Measurements from ENCODE around the gene HPSE2. TPM values are rescaled to one million over a fixed set of nuclear protein-coding genes. Genes with fewer than 3 reads are reported as not detected.

HPSE2 gene
- total and polyA plus RNA-seq, 2 of the 8 experiments (the other 6 are each of a cell fraction or from before 2014, with no cell fraction given) = 0.41 to 0.58 TPM

GRCh38 chr10:98423691-98424120 lies 811.9 kb downstream of the HPSE2 start:
- no peak overlapping the region for H3K14ac ChIP-seq (ENCODE audit: insufficient read length)
- H3K9me3 ChIP-seq (ENCODE audit: insufficient read depth in 2 of 2, low read depth in 1 of 2, low read length in 1 of 2) = no peaks in the 10 kb centered on the region
- no peak overlapping the region for H2BK12ac ChIP-seq (ENCODE audit: low read depth, low read length)
- H3K4me3 ChIP-seq (ENCODE audit: extremely low read depth in 1 of 4, insufficient read depth in 2 of 4, low read depth in 3 of 4, low read length in 4 of 4) = no peak overlapping the region
- no peak overlapping the region for H2BK15ac ChIP-seq (ENCODE audit: low read length)
- H3K27ac ChIP-seq (ENCODE audit: low read depth, low read length) = no peak overlapping the region
- DNase-seq (ENCODE audit: low read depth in 1 of 2, low spot score in 2 of 2) = peak in 1 of 2 experiments; percentile 77
- H3K79me2 ChIP-seq (ENCODE audit: control insufficient read depth in 1 of 2, insufficient read depth in 2 of 2, low read length in 2 of 2) = no peaks in the 10 kb centered on the region
- FAIRE-seq = no peak
- H3K4me1 ChIP-seq (replicated peaks in 1 of 4; ENCODE audit: control insufficient read depth in 3 of 4, insufficient read depth in 4 of 4, low read length in 3 of 4) = no peaks in the 10 kb centered on the region
- no peak overlapping the region for H4K91ac ChIP-seq (replicated peaks; ENCODE audit: insufficient read length, low read length)
- H3K23me2 ChIP-seq (ENCODE audit: low read depth, low read length) = no peaks in the 10 kb centered on the region
- ChIA-PET CTCF (ENCODE audit: partially characterized antibody) (interaction anchor here (0.5 to 6.6 kb wide), 35 partner anchors 9 to 864 kb away, joined by 3 to 69 read pairs (median 4); partner anchors contain the start of genes LOXL4 and PYROXD2), POLR2A (ENCODE audit: partially characterized antibody) (interaction anchor here (2.5 kb wide), 1 partner anchor 22 kb away, joined by 11 read pairs; no protein-coding TSS in a partner anchor)
- WGBS, 2 experiments (ENCODE audit: extremely low coverage in 1 of 2, insufficient coverage in 1 of 2, insufficient read length in 1 of 2, insufficient replicate concordance in 2 of 2, low coverage in 1 of 2, low lambda C conversion rate in 2 of 2, missing lambda C conversion rate in 1 of 2) = 68% methylated on average over 9 of the region's 9 CpGs; no CpG with 5 or more reads in 1 of the 2 experiments
- no peak overlapping the region for H4K5ac ChIP-seq (ENCODE audit: insufficient read length, low read depth, low read length)
- no peak overlapping the region for H3K9ac ChIP-seq (replicated peaks in 1 of 4; ENCODE audit: extremely low read depth in 1 of 4, low read depth in 3 of 4, low read length in 3 of 4)
- no peaks in the 10 kb centered on the region for H3K27me3 ChIP-seq (replicated peaks in 1 of 4; ENCODE audit: control insufficient read depth in 3 of 4, extremely low read depth in 1 of 4, insufficient read depth in 3 of 4, low read length in 3 of 4)
- H2BK20ac ChIP-seq (ENCODE audit: low read length) = no peak overlapping the region
- H3K23ac ChIP-seq (ENCODE audit: insufficient read length) = no peak overlapping the region
- no peak overlapping the region for H3K18ac ChIP-seq (ENCODE audit: extremely low read depth, low read length)
- H2BK120ac ChIP-seq (replicated peaks; ENCODE audit: low read depth, low read length) = no peak overlapping the region
- H2AFZ ChIP-seq (ENCODE audit: low read length) = no peak overlapping the region
- no peak overlapping the region for H2BK5ac ChIP-seq (ENCODE audit: low read depth, low read length)
- H3K4ac ChIP-seq (replicated peaks; ENCODE audit: insufficient read length, low read depth, low read length) = no peak overlapping the region
- H2AK5ac ChIP-seq (ENCODE audit: low read depth, low read length) = no peak overlapping the region
- H3K79me1 ChIP-seq (ENCODE audit: low read depth, low read length) = no peaks in the 10 kb centered on the region
- H4K8ac ChIP-seq (ENCODE audit: extremely low read depth, insufficient read depth, low read length) = no peak overlapping the region
- no peak overlapping the region for H3K4me2 ChIP-seq (ENCODE audit: insufficient read depth in 1 of 2, low read depth in 2 of 2, low read length in 2 of 2)
- peaks cover 0 to 2% of the 10 kb centered on the region in 2 experiments for H4K20me1 ChIP-seq (replicated peaks in 1 of 2; ENCODE audit: control insufficient read depth in 1 of 2, insufficient read depth in 2 of 2, low read length in 2 of 2)
- no peak overlapping the region for H3K56ac ChIP-seq (replicated peaks; ENCODE audit: insufficient read length, low read depth, low read length)
- H3K36me3 ChIP-seq (ENCODE audit: control insufficient read depth in 2 of 4, insufficient read depth in 4 of 4, low read length in 3 of 4) = peaks cover 0 to 5% (median 2%) of the 10 kb centered on the region in 4 experiments; a peak in 5 of 8 replicates
- TF ChIP-seq ATF2 (IDR thresholded peaks at IDR 0.05; ENCODE audit: low read length) (no peak), EGR1 (IDR thresholded peaks at IDR 0.05; ENCODE audit: borderline replicate concordance, low read depth, low read length) (no peak), RNF2 (IDR thresholded peaks at IDR 0.05; ENCODE audit: borderline replicate concordance, low read depth, low read length, missing control alignments, poor library complexity, severe bottlenecking) (no peak), ASH2L (IDR thresholded peaks at IDR 0.05; ENCODE audit: low read length) (no peak), USF2 (IDR thresholded peaks at IDR 0.05; ENCODE audit: low read length) (no peak), RXRA (IDR thresholded peaks at IDR 0.05; ENCODE audit: insufficient read depth, low read depth, low read length) (no peak), E2F6 (IDR thresholded peaks at IDR 0.05) (peak; percentile 65), RFX5 (IDR thresholded peaks at IDR 0.05; ENCODE audit: borderline replicate concordance, low read depth, low read length) (no peak), HDAC2 (IDR thresholded peaks at IDR 0.05; ENCODE audit: borderline replicate concordance in 1 of 2, low read depth in 2 of 2, low read length in 2 of 2) (no peak)

Measured in H1 (cell line).